Gastrocnemius medialis (tissue), 4 donors: Measurements from ENCODE around the gene AAK1. TPM values are rescaled to one million over a fixed set of nuclear protein-coding genes. Genes with fewer than 3 reads are reported as not detected.
A peak's percentile ranks its signal among the peaks of the same experiment; 100 is the strongest.
"Not testable (repeated sequence)": the region's sequence is repeated elsewhere in the genome, so short reads cannot be mapped to it uniquely, and the experiment has no call there.

Source experiments
- ATAC-seq, 2 donors: fragments of 150-250 bp; one replicate each; pipeline ENCODE4 v1.9.1; 2016
- DNase-seq, 2 donors: peaks; one replicate each; pipeline ENCODE4 v3.0.0-alpha.2; 2019
- H3K27ac ChIP-seq, 4 donors: fragments of 200-600 bp; sonication (generic); 1 replicate in 1 of 4; 2 replicates in 3 of 4; pipeline ENCODE4 v1.5.1; 2016 to 2018; ENCODE audit warnings: mild to moderate bottlenecking in 2 of 4, moderate library complexity in 1 of 4
- H3K27me3 ChIP-seq, 3 donors: fragments of 200-600 bp; sonication (generic) in 2 of 3; 1 replicate in 1 of 3; 2 replicates in 2 of 3; pipeline versions ENCODE4 v1.5.1 to v1.6.0; 2016 to 2019; ENCODE audit warnings: mild to moderate bottlenecking in 1 of 3, moderate library complexity in 1 of 3
- H3K36me3 ChIP-seq, 2 donors: fragments of 200-600 bp; sonication (generic) in 1 of 2; one replicate each; pipeline ENCODE4 v1.5.1; 2017 to 2018
- H3K4me1 ChIP-seq, 2 donors: fragments of 200-600 bp; sonication (generic) in 1 of 2; one replicate each; pipeline ENCODE4 v1.5.1; 2016 to 2017; ENCODE audit warnings: mild to moderate bottlenecking in 2 of 2
- H3K4me3 ChIP-seq, 4 donors: fragments of 200-600 bp; sonication (generic) in 3 of 4; 1 replicate in 1 of 4; 2 replicates in 3 of 4; pipeline ENCODE4 v1.5.1; 2016 to 2019; ENCODE audit warnings: mild to moderate bottlenecking in 2 of 4
- H3K9me3 ChIP-seq, 3 donors: fragments of 200-600 bp; sonication (generic) in 2 of 3; 1 replicate in 1 of 3; 2 replicates in 2 of 3; pipeline ENCODE4 v1.5.1; 2016 to 2019
- POLR2A ChIP-seq, 2 donors: fragments of 450-650 bp; IDR thresholded peaks; one replicate each; pipeline ENCODE4 v1.6.1; 2017; ENCODE audit warnings: antibody characterized with exemption in 2 of 2, mild to moderate bottlenecking in 2 of 2, moderate library complexity in 2 of 2
- in situ Hi-C, 4 donors: fragments of 200-750 bp; cut with MboI; loops; one replicate each; pipeline versions ENCODE4 v1.15.0 to v1.8.0; 2017; ENCODE audit warnings: low sequenced_read_pairs in 4 of 4
- intact Hi-C: fragments of 100-400 bp; cut with DNase I; formaldehyde crosslinking; loops from one replicate; pipeline ENCODE4 v1.15.1; 2023; ENCODE audit warnings: low total_unique reads
- total RNA-seq, 4 donors: library from RNA; depleted of rRNA; stranded (reverse); fragments of >200 nt; gene quantifications; one replicate each; pipeline versions ENCODE4 v1.1.0 to v1.2.3, GENCODE V29; 2016
- TF ChIP-seq, protein P1 (sequence below), 5 experiments: fragments of 450-650 bp in 3 of 5; fragments of 200-600 bp in 2 of 5; sonication (generic) in 2 of 5; IDR thresholded peaks in 4 of 5; conservative IDR thresholded peaks in 1 of 5; 1 replicate in 4 of 5; 2 replicates in 1 of 5; pipeline ENCODE4 v1.5.1; 2016 to 2019; ENCODE audit warnings: antibody characterized with exemption in 5 of 5, mild to moderate bottlenecking in 3 of 5, moderate library complexity in 3 of 5

Gene AAK1
- total RNA-seq, 4 donors from 2014 or later = 30.0 to 47.3 (median 39.1) TPM

DNA sequence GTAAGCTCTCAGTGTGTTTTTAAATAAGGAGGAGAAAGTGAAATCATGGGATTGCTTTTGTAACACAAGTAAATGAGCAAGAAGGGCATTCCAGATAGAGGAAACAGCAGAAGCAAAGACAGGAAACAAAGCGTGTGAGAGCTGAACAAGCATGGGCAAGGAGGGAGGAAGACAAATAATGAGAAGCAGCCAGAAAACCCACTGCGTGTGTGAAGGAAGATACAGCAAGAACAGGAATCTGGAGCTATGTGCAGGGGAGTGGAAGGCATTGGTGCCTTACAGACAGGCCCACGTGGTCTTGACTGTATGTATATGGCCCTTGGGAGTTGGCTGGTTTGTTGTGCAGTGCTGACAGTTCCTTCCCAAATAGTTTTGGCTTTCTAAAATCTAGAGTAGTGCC lies 88.6 kb downstream of the AAK1 start:
- intact Hi-C loops (loop anchor here (5.0 kb wide), 1 partner anchor 262 kb away; no protein-coding TSS in a partner anchor), in situ Hi-C loops (loop anchor here in 3 of 4 donors (5.0 to 25.0 kb wide), 2 partner anchors 257 kb away; no protein-coding TSS in a partner anchor)
- no peak overlapping the region for H3K4me3 ChIP-seq
- no peak for DNase-seq
- H3K9me3 ChIP-seq = no peaks in the 10 kb centered on the region
- TF ChIP-seq, protein P1, sequence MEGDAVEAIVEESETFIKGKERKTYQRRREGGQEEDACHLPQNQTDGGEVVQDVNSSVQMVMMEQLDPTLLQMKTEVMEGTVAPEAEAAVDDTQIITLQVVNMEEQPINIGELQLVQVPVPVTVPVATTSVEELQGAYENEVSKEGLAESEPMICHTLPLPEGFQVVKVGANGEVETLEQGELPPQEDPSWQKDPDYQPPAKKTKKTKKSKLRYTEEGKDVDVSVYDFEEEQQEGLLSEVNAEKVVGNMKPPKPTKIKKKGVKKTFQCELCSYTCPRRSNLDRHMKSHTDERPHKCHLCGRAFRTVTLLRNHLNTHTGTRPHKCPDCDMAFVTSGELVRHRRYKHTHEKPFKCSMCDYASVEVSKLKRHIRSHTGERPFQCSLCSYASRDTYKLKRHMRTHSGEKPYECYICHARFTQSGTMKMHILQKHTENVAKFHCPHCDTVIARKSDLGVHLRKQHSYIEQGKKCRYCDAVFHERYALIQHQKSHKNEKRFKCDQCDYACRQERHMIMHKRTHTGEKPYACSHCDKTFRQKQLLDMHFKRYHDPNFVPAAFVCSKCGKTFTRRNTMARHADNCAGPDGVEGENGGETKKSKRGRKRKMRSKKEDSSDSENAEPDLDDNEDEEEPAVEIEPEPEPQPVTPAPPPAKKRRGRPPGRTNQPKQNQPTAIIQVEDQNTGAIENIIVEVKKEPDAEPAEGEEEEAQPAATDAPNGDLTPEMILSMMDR (IDR thresholded peaks at IDR 0.05 in 4 of 5, conservative IDR thresholded peaks at IDR 0.05 in 1 of 5) = no peak
- TF ChIP-seq POLR2A (IDR thresholded peaks at IDR 0.05) = no peak
- no peaks in the 10 kb centered on the region for H3K27me3 ChIP-seq
- peaks cover 11 to 31% of the 10 kb centered on the region in 2 donors for H3K4me1 ChIP-seq
- H3K27ac ChIP-seq = peak overlapping the region in 2 of 4 donors; percentile 3 to 4
- ATAC-seq = peak in 1 of 2 donors; percentile 8
- H3K36me3 ChIP-seq = no peaks in the 10 kb centered on the region

DNA sequence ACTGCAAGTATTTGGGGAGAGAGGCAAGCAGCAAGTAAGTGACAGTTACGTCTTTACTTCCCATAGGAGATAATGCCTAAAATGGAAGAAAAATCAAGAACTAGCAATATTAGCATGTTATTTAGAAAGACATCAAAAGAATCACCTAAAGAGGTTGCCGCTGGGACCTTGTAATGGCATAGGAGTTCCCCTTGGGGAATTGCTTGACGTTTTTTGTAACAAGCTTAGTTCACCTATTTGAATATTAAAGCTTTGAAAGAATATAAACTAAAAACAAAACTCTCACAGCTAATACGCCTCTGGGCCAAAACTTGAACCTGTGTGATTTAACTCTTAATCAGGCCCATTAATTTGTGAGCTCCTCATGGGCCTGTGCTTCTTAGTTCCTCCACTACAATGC lies 89.0 kb downstream of the AAK1 start:
- H3K4me3 ChIP-seq = no peak overlapping the region
- TF ChIP-seq, protein P1 (IDR thresholded peaks at IDR 0.05 in 4 of 5, conservative IDR thresholded peaks at IDR 0.05 in 1 of 5) = no peak
- TF ChIP-seq POLR2A (IDR thresholded peaks at IDR 0.05) = no peak
- H3K9me3 ChIP-seq = no peaks in the 10 kb centered on the region
- no peaks in the 10 kb centered on the region for H3K36me3 ChIP-seq
- no peak for DNase-seq
- H3K27ac ChIP-seq = peak overlapping the region in 2 of 4 donors; percentile 3 to 4
- no peak for ATAC-seq
- no peaks in the 10 kb centered on the region for H3K27me3 ChIP-seq
- in situ Hi-C loops = loop anchor here in 2 of 4 donors (25.0 kb wide), 1 partner anchor 258 kb away; no protein-coding TSS in a partner anchor
- intact Hi-C loops = no loop called here
- H3K4me1 ChIP-seq = peaks cover 9 to 28% of the 10 kb centered on the region in 2 donors

DNA sequence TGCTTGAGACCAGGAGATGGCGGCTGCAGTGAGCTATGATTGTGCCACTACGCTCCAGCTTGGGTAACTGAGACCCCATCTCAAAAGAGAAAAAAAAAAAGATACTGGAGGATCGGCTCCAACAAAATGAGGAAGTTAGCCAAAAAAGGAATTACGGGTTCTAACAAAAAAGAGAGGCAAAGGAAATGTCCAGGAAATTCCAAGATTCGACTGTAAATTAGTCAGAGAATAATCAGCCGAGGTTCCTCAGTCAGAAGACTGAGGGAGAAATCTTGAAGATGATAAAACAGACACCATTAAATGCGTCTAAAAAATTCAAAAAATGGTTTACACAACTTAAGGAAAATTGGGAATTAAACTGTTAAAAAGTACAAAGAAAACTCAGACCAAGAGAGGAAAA lies 89.5 kb downstream of the AAK1 start:
- Histone ChIP-seq H3K36me3 (no peaks in the 10 kb centered on the region), H3K4me3 (no peak overlapping the region), H3K27ac (no peak overlapping the region), H3K9me3 (no peaks in the 10 kb centered on the region), H3K27me3 (no peaks in the 10 kb centered on the region), H3K4me1 (peaks cover 9 to 24% of the 10 kb centered on the region in 2 donors)
- no peak for DNase-seq
- no peak for ATAC-seq
- intact Hi-C loops = no loop called here
- in situ Hi-C loops = loop anchor here in 2 of 4 donors (25.0 kb wide), 1 partner anchor 258 kb away; no protein-coding TSS in a partner anchor
- TF ChIP-seq, protein P1 (IDR thresholded peaks at IDR 0.05 in 4 of 5, conservative IDR thresholded peaks at IDR 0.05 in 1 of 5) = no peak
- TF ChIP-seq POLR2A (IDR thresholded peaks at IDR 0.05) = no peak

DNA sequence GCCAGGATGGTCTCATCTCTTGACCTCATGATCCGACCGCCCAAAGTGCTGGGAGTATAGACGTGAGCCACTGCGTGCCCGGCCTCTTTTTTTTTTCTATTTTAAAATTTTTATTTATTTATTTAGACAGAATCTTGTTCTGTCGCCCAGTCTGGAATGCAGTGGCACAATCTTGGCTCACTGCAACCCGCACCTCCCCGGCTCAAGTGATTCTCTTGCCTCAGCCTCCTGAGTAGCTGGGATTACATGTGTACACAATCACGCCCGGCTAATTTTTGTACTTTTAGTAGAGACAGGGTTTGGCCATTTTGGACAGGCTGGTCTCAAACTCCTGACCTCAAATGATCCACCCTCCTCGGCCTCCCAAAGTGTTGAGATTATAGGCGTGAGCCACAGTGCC lies 93.0 kb downstream of the AAK1 start:
- in situ Hi-C loops = loop anchor here in 2 of 4 donors (25.0 kb wide), 1 partner anchor 262 kb away; no protein-coding TSS in a partner anchor
- ATAC-seq, DNase-seq, H3K36me3 ChIP-seq, H3K9me3 ChIP-seq, H3K4me3 ChIP-seq, H3K27me3 ChIP-seq, intact Hi-C loops, H3K27ac ChIP-seq: not testable (repeated sequence)
- peaks cover 4 to 32% of the 10 kb centered on the region in 2 donors for H3K4me1 ChIP-seq

DNA sequence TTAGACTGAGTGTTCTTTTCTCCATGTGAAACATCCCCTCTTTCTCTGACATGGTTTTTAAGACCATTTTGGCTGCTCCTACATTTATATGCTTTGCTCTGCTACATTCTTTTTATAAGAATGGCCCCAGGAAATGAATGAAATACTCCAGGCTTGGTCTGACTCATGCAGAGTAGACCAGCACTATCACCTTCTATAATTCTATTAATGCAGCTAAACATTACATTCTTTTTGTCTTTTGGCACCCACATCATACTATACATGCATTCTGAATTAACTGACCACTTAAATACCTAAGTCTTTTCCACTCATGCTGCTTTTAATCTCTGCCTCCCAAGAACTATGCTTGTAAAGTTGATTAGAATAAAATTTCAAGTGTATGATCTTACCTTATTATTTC lies 94.1 kb downstream of the AAK1 start:
- TF ChIP-seq, protein P1 (IDR thresholded peaks at IDR 0.05 in 4 of 5, conservative IDR thresholded peaks at IDR 0.05 in 1 of 5) = no peak
- no peak for TF ChIP-seq POLR2A (IDR thresholded peaks at IDR 0.05)
- H3K9me3 ChIP-seq = no peaks in the 10 kb centered on the region
- H3K27ac ChIP-seq = no peak overlapping the region
- DNase-seq = no peak
- H3K4me1 ChIP-seq = peaks cover 0 to 29% of the 10 kb centered on the region in 2 donors
- intact Hi-C loops (no loop called here), in situ Hi-C loops (no loop called here)
- ATAC-seq = no peak
- H3K36me3 ChIP-seq = peaks cover 0 to 4% of the 10 kb centered on the region in 2 donors
- H3K4me3 ChIP-seq = no peak overlapping the region
- H3K27me3 ChIP-seq = no peaks in the 10 kb centered on the region
